Gastroesophageal sphincter (tissue), 4 donors: ENCODE data around the gene FAHD1. TPM values are rescaled to one million over a fixed set of nuclear protein-coding genes. Genes with fewer than 3 reads are reported as not detected.

ENCODE experiments used
- ATAC-seq: fragments of 150-250 bp; one replicate; pipeline ENCODE4 v1.9.1; 2016; ENCODE audit warnings: mild to moderate bottlenecking, moderate library complexity
- H3K27ac ChIP-seq, 4 donors: fragments of 200-600 bp; sonication (generic) in 3 of 4; 1 replicate in 3 of 4; 2 replicates in 1 of 4; pipeline ENCODE4 v1.5.1; 2016 to 2019
- H3K27me3 ChIP-seq: fragments of 200-600 bp; sonication (generic); one replicate; pipeline ENCODE4 v1.5.1; 2019
- H3K36me3 ChIP-seq, 2 donors: fragments of 200-600 bp; sonication (generic); one replicate each; pipeline ENCODE4 v1.5.1; 2019; ENCODE audit warnings: control low read depth in 1 of 2
- H3K4me1 ChIP-seq, 3 donors: fragments of 200-600 bp; sonication (generic); 1 replicate in 2 of 3; 2 replicates in 1 of 3; pipeline ENCODE4 v1.5.1; 2016 to 2019; ENCODE audit warnings: control low read depth in 2 of 3
- H3K4me3 ChIP-seq, 2 donors: fragments of 200-600 bp; sonication (generic); one replicate each; pipeline ENCODE4 v1.5.1; 2019; ENCODE audit warnings: mild to moderate bottlenecking in 1 of 2, moderate library complexity in 1 of 2
- H3K9me3 ChIP-seq, 3 donors: fragments of 200-600 bp; sonication (generic); one replicate each; pipeline ENCODE4 v1.5.1; 2017 to 2019; ENCODE audit warnings: control low read depth in 2 of 3
- EP300 ChIP-seq: sonication (generic); formaldehyde crosslinking; IDR thresholded peaks from one replicate; pipeline ENCODE4 v1.6.1; 2017; ENCODE audit warnings: antibody characterized with exemption, mild to moderate bottlenecking
- POLR2A ChIP-seq, 2 donors: fragments of 450-650 bp; IDR thresholded peaks; one replicate each; pipeline ENCODE4 v1.6.1; 2017; ENCODE audit warnings: antibody characterized with exemption in 2 of 2, mild to moderate bottlenecking in 2 of 2, moderate library complexity in 1 of 2
- POLR2AphosphoS5 ChIP-seq: sonication (generic); formaldehyde crosslinking; IDR thresholded peaks from one replicate; pipeline ENCODE4 v1.6.1; 2017; ENCODE audit warnings: antibody characterized with exemption
- WGBS, 2 donors: methylation state at CpG; one replicate each; pipeline ENCODE4 v1.1.5; 2018; ENCODE audit warnings: low coverage in 1 of 2; 5-methylcytosine and 5-hydroxymethylcytosine counted together
- total RNA-seq, 4 donors: library from RNA; depleted of rRNA; stranded (reverse); fragments of >200 nt; gene quantifications; one replicate each; pipeline ENCODE4 v1.1.0, GENCODE V29; 2016
- TF ChIP-seq, protein P1 (sequence below), 4 experiments: fragments of 200-600 bp in 2 of 4; fragments of 450-650 bp in 2 of 4; sonication (generic) in 1 of 4; IDR thresholded peaks; one replicate each; pipeline ENCODE4 v1.5.1; 2017 to 2019; ENCODE audit warnings: antibody characterized with exemption in 4 of 4, mild to moderate bottlenecking in 2 of 4, moderate library complexity in 2 of 4

FAHD1 gene
- 10 to 100 TPM; 22.9 to 44.0 (median 30.2) TPM for total RNA-seq

DNA sequence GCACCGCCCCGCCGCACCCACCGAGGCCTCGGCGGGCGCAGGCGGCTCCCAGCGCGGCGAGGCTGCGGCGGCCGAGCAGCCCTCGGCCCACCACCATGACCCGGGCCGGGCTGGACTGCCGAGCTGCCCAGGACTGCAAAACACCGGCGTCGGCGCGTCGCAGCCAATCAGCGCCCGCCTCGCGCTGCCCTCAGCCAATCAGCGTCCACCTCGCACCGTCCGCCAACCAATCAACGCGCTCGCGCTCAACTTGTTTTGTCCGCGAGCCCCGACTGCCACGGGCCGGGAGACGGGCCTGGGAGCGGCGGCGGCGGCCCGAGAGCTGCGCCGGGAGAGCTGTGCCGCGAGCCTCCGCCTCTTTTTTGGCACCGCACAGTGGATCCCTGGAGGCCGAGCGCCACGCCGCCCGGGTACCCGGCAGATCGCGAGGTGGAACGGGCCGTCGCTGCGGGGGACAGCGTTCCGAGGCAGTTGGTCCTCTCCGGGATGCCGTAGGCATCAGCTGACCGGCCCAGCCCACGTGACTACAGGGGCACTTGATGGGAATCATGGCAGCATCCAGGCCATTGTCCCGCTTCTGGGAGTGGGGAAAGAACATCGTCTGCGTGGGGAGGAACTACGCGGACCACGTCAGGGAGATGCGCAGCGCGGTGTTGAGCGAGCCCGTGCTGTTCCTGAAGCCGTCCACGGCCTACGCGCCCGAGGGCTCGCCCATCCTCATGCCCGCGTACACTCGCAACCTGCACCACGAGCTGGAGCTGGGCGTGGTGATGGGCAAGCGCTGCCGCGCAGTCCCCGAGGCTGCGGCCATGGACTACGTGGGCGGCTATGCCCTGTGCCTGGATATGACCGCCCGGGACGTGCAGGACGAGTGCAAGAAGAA lies at the start of gene FAHD1, which contains the start of gene HAGH:
FAHD1 (plus strand) TSS at position 516 of the 883 bp plus-strand sequence; CDS start at position 549, 33 bp downstream.
HAGH (minus strand) TSS at position 135 of the 883 bp plus-strand sequence; CDS start at position 97, 38 bp downstream.
- Histone ChIP-seq H3K27ac (peak within 1 kb of the TSS; percentile 43 to 96 (median 92)), H3K36me3 (peaks cover 0 to 28% of the 10 kb centered on the region in 2 donors), H3K9me3 (no peaks in the 10 kb centered on the region), H3K27me3 (no peaks in the 10 kb centered on the region), H3K4me1 (peaks cover 0 to 76% (median 23%) of the 10 kb centered on the region in 3 donors), H3K4me3 (peak within 1 kb of the TSS; percentile 57 to 79)
- TF ChIP-seq POLR2AphosphoS5: peak; percentile 81
- peak; percentile 31 to 43 for TF ChIP-seq POLR2A (IDR thresholded peaks at IDR 0.05)
- TF ChIP-seq, protein P1, sequence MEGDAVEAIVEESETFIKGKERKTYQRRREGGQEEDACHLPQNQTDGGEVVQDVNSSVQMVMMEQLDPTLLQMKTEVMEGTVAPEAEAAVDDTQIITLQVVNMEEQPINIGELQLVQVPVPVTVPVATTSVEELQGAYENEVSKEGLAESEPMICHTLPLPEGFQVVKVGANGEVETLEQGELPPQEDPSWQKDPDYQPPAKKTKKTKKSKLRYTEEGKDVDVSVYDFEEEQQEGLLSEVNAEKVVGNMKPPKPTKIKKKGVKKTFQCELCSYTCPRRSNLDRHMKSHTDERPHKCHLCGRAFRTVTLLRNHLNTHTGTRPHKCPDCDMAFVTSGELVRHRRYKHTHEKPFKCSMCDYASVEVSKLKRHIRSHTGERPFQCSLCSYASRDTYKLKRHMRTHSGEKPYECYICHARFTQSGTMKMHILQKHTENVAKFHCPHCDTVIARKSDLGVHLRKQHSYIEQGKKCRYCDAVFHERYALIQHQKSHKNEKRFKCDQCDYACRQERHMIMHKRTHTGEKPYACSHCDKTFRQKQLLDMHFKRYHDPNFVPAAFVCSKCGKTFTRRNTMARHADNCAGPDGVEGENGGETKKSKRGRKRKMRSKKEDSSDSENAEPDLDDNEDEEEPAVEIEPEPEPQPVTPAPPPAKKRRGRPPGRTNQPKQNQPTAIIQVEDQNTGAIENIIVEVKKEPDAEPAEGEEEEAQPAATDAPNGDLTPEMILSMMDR (IDR thresholded peaks at IDR 0.05): peak in 1 of 4 experiments; percentile 10
- no peak for TF ChIP-seq EP300
- ATAC-seq: peak; percentile 96
- no CpG with 5 or more reads among the region's 104 CpGs for WGBS, 2 donors

GRCh38 chr16:1777375-1778199 lies 49.4 kb upstream of the FAHD1 start:
- TF ChIP-seq POLR2AphosphoS5 (no peak), POLR2A (IDR thresholded peaks at IDR 0.05) (no peak)
- TF ChIP-seq, protein P1 (IDR thresholded peaks at IDR 0.05): no peak
- Histone ChIP-seq H3K9me3 (no peaks in the 10 kb centered on the region), H3K4me1 (peaks cover 3 to 60% (median 29%) of the 10 kb centered on the region in 3 donors), H3K27me3 (no peaks in the 10 kb centered on the region), H3K27ac (no peak overlapping the region), H3K36me3 (peaks cover 0 to 64% of the 10 kb centered on the region in 2 donors), H3K4me3 (no peak overlapping the region)
- no peak for ATAC-seq
- WGBS, 2 donors: no CpG with 5 or more reads among the region's 36 CpGs

GRCh38 chr16:1778200-1779179 lies 48.5 kb upstream of the FAHD1 start:
- TF ChIP-seq POLR2A (IDR thresholded peaks at IDR 0.05) (no peak), EP300 (no peak), POLR2AphosphoS5 (no peak)
- TF ChIP-seq, protein P1 (IDR thresholded peaks at IDR 0.05): no peak
- H3K36me3 ChIP-seq: peaks cover 0 to 64% of the 10 kb centered on the region in 2 donors
- H3K27me3 ChIP-seq: no peaks in the 10 kb centered on the region
- WGBS, 2 donors: no CpG with 5 or more reads among the region's 34 CpGs
- peaks cover 3 to 61% (median 30%) of the 10 kb centered on the region in 3 donors for H3K4me1 ChIP-seq
- H3K9me3 ChIP-seq: no peaks in the 10 kb centered on the region
- H3K4me3 ChIP-seq: no peak overlapping the region
- ATAC-seq: no peak
- H3K27ac ChIP-seq: peak overlapping the region in 1 of 4 donors; percentile 22

GRCh38 chr16:1779234-1779701 lies 47.7 kb upstream of the FAHD1 start:
- ATAC-seq: no peak
- Histone ChIP-seq H3K4me3 (no peak overlapping the region), H3K27me3 (no peaks in the 10 kb centered on the region), H3K36me3 (peaks cover 0 to 64% of the 10 kb centered on the region in 2 donors), H3K27ac (peak overlapping the region in 2 of 4 donors; percentile 2 to 22), H3K4me1 (peaks cover 3 to 61% (median 31%) of the 10 kb centered on the region in 3 donors), H3K9me3 (no peaks in the 10 kb centered on the region)
- TF ChIP-seq POLR2AphosphoS5 (no peak), EP300 (no peak), POLR2A (IDR thresholded peaks at IDR 0.05) (no peak)
- TF ChIP-seq, protein P1 (IDR thresholded peaks at IDR 0.05): no peak
- 87% methylated on average over 3 of the region's 8 CpGs; no CpG with 5 or more reads in 1 of the 2 donors for WGBS, 2 donors
